K562 (cell line): Measurements from ENCODE around the gene EIF5A2. TPM values are rescaled to one million over a fixed set of nuclear protein-coding genes. Genes with fewer than 3 reads are reported as not detected.

Experiments
- ATAC-seq: fragments of 200-7000 bp; cut with Tn5 transposase; 3 replicates; pipeline ENCODE4 v1.9.1; 2020; ENCODE audit warnings: moderate library complexity
- BruUV-seq: library from RNA; stranded (reverse); fragments of 400-500 nt; replicated peaks from 2 replicates; lab custom pipeline; 2021; lab: Mats Ljungman, UMichigan
- CTCF ChIA-PET: fragments of 300-600 bp; formaldehyde crosslinking; extraction: SDS; loops from one replicate; lab custom pipeline; 2021; ENCODE audit warnings: low intra/inter-chr PET ratio; lab: Yijun Ruan, JAX
- POLR2A ChIA-PET: fragments of 300-600, 350-650 bp; sonication (Branson Sonifier 250); formaldehyde crosslinking; extraction: SDS; loops from one replicate; lab custom pipeline; 2021; ENCODE audit warnings: antibody characterized with exemption, inconsistent platforms; lab: Yijun Ruan, JAX
- DNase-seq, 4 experiments: peaks; one replicate each; pipeline versions ENCODE4 v3.0.0 to v3.0.0-alpha.2; 2011 to 2018; ENCODE audit warnings: low spot score in 3 of 4, mixed read lengths in 3 of 4; ENCODE audit errors: extremely low read depth in 1 of 4
- FAIRE-seq: peaks from 2 replicates; lab custom pipeline; 2011; peaks lifted over from hg19 to GRCh38; lab: Jason Lieb, UNC
- H2AFZ ChIP-seq: 2 replicates; pipeline ENCODE4 v1.6.0; 2011; ENCODE audit warnings: low read depth, low read length, control low read depth, inconsistent platforms
- H3K27ac ChIP-seq: fragments of 200-600 bp; 3 replicates; pipeline ENCODE4 v1.8.0; 2011; ENCODE audit warnings: low read depth, mild to moderate bottlenecking, control low read depth, inconsistent platforms, low read length, moderate library complexity, mixed read lengths; ENCODE audit errors: extremely low read depth
- H3K27me3 ChIP-seq, 2 experiments: fragments of 300-600 bp in 1 of 2; 2 replicates in 1 of 2; 3 replicates in 1 of 2; pipeline versions ENCODE4 v1.6.0 to v1.8.0; 2011; ENCODE audit warnings: inconsistent platforms in 2 of 2, low read length in 2 of 2, mild to moderate bottlenecking in 1 of 2, mixed read lengths in 1 of 2, moderate library complexity in 1 of 2; ENCODE audit not compliant: control insufficient read depth in 2 of 2, insufficient read depth in 2 of 2
- H3K36me3 ChIP-seq: fragments of 300-600 bp; 3 replicates; pipeline ENCODE4 v1.8.0; 2011; ENCODE audit warnings: mild to moderate bottlenecking, low read length, inconsistent platforms; ENCODE audit not compliant: control insufficient read depth, insufficient read depth
- H3K4me1 ChIP-seq, 2 experiments: fragments of 200-600 bp in 1 of 2; replicated peaks in 1 of 2; 2 replicates in 1 of 2; 3 replicates in 1 of 2; pipeline versions ENCODE4 v1.5.1 to v1.8.0; 2011; ENCODE audit warnings: inconsistent platforms in 2 of 2, low read length in 2 of 2, mild to moderate bottlenecking in 1 of 2, mixed read lengths in 1 of 2, moderate library complexity in 1 of 2; ENCODE audit not compliant: control insufficient read depth in 2 of 2, insufficient read depth in 2 of 2
- H3K4me2 ChIP-seq: 2 replicates; pipeline ENCODE4 v1.6.1; 2011; ENCODE audit warnings: low read length, control low read depth, inconsistent platforms, mixed read lengths; ENCODE audit not compliant: insufficient read depth
- H3K4me3 ChIP-seq: fragments of 200-600 bp; sonication (generic), shearing (Covaris generic); 2 replicates; pipeline ENCODE4 v1.5.1; 2016; ENCODE audit warnings: control low read depth, inconsistent platforms
- H3K79me2 ChIP-seq: fragments of 200-600 bp; 3 replicates; pipeline ENCODE4 v1.8.0; 2011; ENCODE audit warnings: low read length, inconsistent platforms; ENCODE audit not compliant: control insufficient read depth, insufficient read depth
- H3K9ac ChIP-seq, 2 experiments: 2 replicates each; pipeline versions ENCODE4 v1.6.0 to v1.6.1; 2011; ENCODE audit warnings: low read depth in 2 of 2, low read length in 2 of 2, control low read depth in 1 of 2, inconsistent platforms in 1 of 2, mild to moderate bottlenecking in 1 of 2, mixed read lengths in 1 of 2; ENCODE audit not compliant: insufficient read depth in 1 of 2
- H3K9me1 ChIP-seq: one replicate; pipeline ENCODE4 v1.6.0; 2011; ENCODE audit warnings: inconsistent platforms, mild to moderate bottlenecking, low read length, moderate library complexity; ENCODE audit not compliant: control insufficient read depth, insufficient read depth
- H3K9me3 ChIP-seq: replicated peaks from 2 replicates; pipeline ENCODE4 v1.5.1; 2011; ENCODE audit warnings: low read depth, low read length, inconsistent platforms; ENCODE audit not compliant: control insufficient read depth, insufficient read depth
- H4K20me1 ChIP-seq: replicated peaks from 2 replicates; pipeline ENCODE4 v1.6.1; 2011; ENCODE audit warnings: low read length, inconsistent platforms, mixed read lengths; ENCODE audit not compliant: control insufficient read depth, insufficient read depth
- KDM2B ChIP-seq: fragments of 250-450 bp; sonication (Bioruptor Pico); IDR thresholded peaks from 2 replicates; pipeline ENCODE4 v1.8.0; 2021; ENCODE audit warnings: mild to moderate bottlenecking, moderate library complexity
- SMAD1 ChIP-seq: fragments of 150-350 bp; IDR thresholded peaks from 2 replicates; pipeline ENCODE4 v1.6.1; 2014; ENCODE audit warnings: low read length, low read depth; ENCODE audit not compliant: partially characterized antibody
- SMC3 ChIP-seq: conservative IDR thresholded peaks from 2 replicates; pipeline ENCODE4 v1.6.1; 2011; ENCODE audit warnings: low read depth, low read length, improper control_type of control experiment; ENCODE audit not compliant: insufficient read depth
- ZNF717 ChIP-seq: fragments of 250-450 bp; sonication (Bioruptor Pico); IDR thresholded peaks from 2 replicates; pipeline ENCODE4 v1.5.0; 2021
- ZNF830 ChIP-seq: fragments of 250-450 bp; sonication (Bioruptor Pico); IDR thresholded peaks from 2 replicates; pipeline ENCODE4 v1.5.0; 2021; ENCODE audit warnings: mild to moderate bottlenecking
- WGBS: fragments of 100-300 bp; shearing (Covaris generic); methylation state at CpG from one replicate; pipeline ENCODE4 v1.1.6; 2016; ENCODE audit warnings: low coverage, mixed read lengths; ENCODE audit not compliant: insufficient coverage; ENCODE audit errors: missing lambda C conversion rate; 5-methylcytosine and 5-hydroxymethylcytosine counted together
- in situ Hi-C: fragments of 300-500 bp; cut with MboI; formaldehyde crosslinking; loops from 4 replicates; pipeline ENCODE4 v1.15.0; 2018; ENCODE audit warnings: inconsistent platforms, mixed read lengths
- intact Hi-C: fragments of 100-400 bp; cut with micrococcal nuclease; formaldehyde crosslinking; loops from 2 replicates; pipeline ENCODE4 v1.14.2; 2022
- polyA plus RNA-seq, 8 experiments: library from polyadenylated mRNA; depleted of rRNA in 4 of 8; stranded (reverse) in 5 of 8; unstranded in 3 of 8; fragments of >200 nt; fragmentation: Nextera tagmentation in 2 of 8; fragmentation: Illumina TruSeq in 1 of 8; extraction: Ambion mirVana in 2 of 8; extraction: Trizol in 1 of 8; gene quantifications; 2 replicates each; pipeline versions ENCODE4 v1.2.1 to v1.2.3, GENCODE V29; 2011 to 2014; ENCODE audit warnings: inconsistent platforms in 1 of 8, missing spikeins in 1 of 8
- total RNA-seq, 7 experiments: library from RNA; depleted of rRNA in 6 of 7; stranded (reverse); fragments of >200 nt in 6 of 7; fragmentation: Illumina TruSeq in 2 of 7; extraction: Trizol in 2 of 7; gene quantifications; 2 replicates each; pipeline versions ENCODE4 v1.2.1 to v1.2.3, GENCODE V29; 2011 to 2021; ENCODE audit warnings: low replicate concordance in 1 of 7
- TF ChIP-seq, protein P1 (sequence below), 2 experiments: fragments of 450-650 bp; IDR thresholded peaks; 2 replicates each; pipeline ENCODE4 v1.6.1; 2016
- TF ChIP-seq, protein P2 (sequence below): fragments of 450-650 bp; conservative IDR thresholded peaks from 2 replicates; pipeline ENCODE4 v1.6.1; 2016; ENCODE audit warnings: missing genetic modification characterization, low read depth, mild to moderate bottlenecking, control low read depth, missing compliant biosample characterization

The EIF5A2 gene
- total and polyA plus RNA-seq, 9 of the 15 experiments (the other 6 are each of a cell fraction or from before 2014, with no cell fraction given), result 3.9 to 18.3 (median 15.9) TPM

DNA sequence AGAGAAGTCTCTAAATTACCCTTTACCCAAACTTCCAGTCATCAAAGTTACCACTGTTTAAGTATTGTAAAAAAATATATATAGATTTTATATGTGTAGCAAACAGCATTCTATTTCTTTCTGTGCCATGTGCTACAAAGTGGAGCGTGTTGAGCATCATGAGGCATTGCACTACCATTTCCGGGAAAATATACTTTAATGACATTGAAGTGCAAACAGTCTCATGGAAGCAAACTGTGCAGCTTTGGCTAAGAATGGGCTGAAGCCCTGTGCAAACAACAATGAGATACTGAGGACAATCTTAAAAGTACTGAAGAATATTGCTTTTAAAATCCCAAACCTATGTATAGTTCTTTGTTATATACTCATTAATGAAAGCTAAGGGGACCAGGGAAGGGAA lies 31.9 kb downstream of the EIF5A2 start:
- H3K4me3 ChIP-seq, result no peak overlapping the region
- WGBS, result 65% methylated on average over 2 of the region's 2 CpGs
- no peaks in the 10 kb centered on the region for H4K20me1 ChIP-seq
- no peaks in the 10 kb centered on the region for H3K36me3 ChIP-seq
- ChIA-PET POLR2A (no interaction called here), CTCF (no interaction called here)
- BruUV-seq, result no TSS peak
- no peak for TF ChIP-seq KDM2B
- no peak for TF ChIP-seq ZNF717 (CRISPR knock-in tag)
- no peak for TF ChIP-seq SMAD1
- TF ChIP-seq, protein P1, sequence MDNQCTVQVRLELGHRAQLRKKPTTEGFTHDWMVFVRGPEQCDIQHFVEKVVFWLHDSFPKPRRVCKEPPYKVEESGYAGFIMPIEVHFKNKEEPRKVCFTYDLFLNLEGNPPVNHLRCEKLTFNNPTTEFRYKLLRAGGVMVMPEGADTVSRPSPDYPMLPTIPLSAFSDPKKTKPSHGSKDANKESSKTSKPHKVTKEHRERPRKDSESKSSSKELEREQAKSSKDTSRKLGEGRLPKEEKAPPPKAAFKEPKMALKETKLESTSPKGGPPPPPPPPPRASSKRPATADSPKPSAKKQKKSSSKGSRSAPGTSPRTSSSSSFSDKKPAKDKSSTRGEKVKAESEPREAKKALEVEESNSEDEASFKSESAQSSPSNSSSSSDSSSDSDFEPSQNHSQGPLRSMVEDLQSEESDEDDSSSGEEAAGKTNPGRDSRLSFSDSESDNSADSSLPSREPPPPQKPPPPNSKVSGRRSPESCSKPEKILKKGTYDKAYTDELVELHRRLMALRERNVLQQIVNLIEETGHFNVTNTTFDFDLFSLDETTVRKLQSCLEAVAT (IDR thresholded peaks at IDR 0.05), result no peak
- no peak for TF ChIP-seq ZNF830 (CRISPR knock-in tag)
- no peak for TF ChIP-seq SMC3
- TF ChIP-seq, protein P2, sequence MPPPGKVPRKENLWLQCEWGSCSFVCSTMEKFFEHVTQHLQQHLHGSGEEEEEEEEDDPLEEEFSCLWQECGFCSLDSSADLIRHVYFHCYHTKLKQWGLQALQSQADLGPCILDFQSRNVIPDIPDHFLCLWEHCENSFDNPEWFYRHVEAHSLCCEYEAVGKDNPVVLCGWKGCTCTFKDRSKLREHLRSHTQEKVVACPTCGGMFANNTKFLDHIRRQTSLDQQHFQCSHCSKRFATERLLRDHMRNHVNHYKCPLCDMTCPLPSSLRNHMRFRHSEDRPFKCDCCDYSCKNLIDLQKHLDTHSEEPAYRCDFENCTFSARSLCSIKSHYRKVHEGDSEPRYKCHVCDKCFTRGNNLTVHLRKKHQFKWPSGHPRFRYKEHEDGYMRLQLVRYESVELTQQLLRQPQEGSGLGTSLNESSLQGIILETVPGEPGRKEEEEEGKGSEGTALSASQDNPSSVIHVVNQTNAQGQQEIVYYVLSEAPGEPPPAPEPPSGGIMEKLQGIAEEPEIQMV (tag), result no peak
- H3K27me3 ChIP-seq, result no peaks in the 10 kb centered on the region
- peaks cover 0 to 6% of the 10 kb centered on the region in 2 experiments; a peak in 2 of 5 replicates for H3K4me1 ChIP-seq
- DNase-seq, result no peak
- no peaks in the 10 kb centered on the region for H3K9me1 ChIP-seq
- no peak for ATAC-seq
- FAIRE-seq, result no peak
- no peak overlapping the region for H2AFZ ChIP-seq
- H3K27ac ChIP-seq, result no peak overlapping the region
- intact Hi-C loops, result no loop called here
- no peaks in the 10 kb centered on the region for H3K9me3 ChIP-seq
- no peaks in the 10 kb centered on the region for H3K79me2 ChIP-seq
- H3K4me2 ChIP-seq, result no peak overlapping the region
- H3K9ac ChIP-seq, result no peak overlapping the region
- in situ Hi-C loops, result no loop called here
